Activated T-cell treated with anti-CD3 and anti-CD28 coated beads for 24 hours (primary cell): Measurements from ENCODE around the gene CAMKV.
A peak's percentile ranks its signal among the peaks of the same experiment; 100 is the strongest.

Experiments used
- DNase-seq: peaks from one replicate; pipeline ENCODE4 v3.0.0-alpha.2; 2020; ENCODE audit warnings: low read depth

CAMKV gene

DNA sequence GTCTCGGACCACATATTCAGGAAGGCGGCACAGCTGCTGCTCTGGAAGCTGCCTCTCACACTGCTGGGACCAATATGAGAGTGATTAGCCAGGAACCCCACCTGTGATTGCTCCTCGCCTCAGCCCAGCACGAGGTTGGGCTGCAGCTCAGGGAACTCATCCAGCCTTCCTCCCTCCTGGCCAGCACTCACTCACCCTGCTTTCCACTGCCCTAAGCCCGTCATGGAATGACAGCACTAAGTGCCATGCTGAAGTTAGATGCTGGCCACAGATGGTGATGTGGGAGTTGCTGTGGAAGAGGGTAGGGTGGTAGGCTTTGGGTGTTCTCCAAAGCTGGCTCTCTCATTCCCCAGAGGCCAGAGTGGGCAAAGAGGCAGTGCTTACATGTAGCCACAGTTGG, 26.6 kb upstream of the CAMKV start:
- no peak for DNase-seq

DNA sequence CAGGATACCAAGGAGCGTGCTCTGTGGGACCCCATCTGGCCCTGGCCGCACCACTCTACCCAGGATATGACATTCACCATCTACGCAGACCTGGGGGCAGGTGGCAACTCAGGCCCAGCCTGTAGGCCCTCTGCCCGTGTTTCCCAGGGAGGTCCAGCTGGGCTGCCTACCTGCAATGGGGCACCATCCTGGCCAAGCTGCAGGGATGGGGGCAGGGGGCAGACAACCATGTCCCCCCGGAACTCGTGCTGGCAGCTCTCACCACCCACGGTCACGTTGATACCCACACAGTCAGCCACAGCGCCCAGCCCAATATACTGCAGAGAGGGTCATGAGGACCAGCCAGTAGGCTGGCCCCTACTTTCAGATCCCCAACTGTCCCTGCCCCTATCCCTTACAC, 26.1 kb upstream of the CAMKV start:
- no peak for DNase-seq

DNA sequence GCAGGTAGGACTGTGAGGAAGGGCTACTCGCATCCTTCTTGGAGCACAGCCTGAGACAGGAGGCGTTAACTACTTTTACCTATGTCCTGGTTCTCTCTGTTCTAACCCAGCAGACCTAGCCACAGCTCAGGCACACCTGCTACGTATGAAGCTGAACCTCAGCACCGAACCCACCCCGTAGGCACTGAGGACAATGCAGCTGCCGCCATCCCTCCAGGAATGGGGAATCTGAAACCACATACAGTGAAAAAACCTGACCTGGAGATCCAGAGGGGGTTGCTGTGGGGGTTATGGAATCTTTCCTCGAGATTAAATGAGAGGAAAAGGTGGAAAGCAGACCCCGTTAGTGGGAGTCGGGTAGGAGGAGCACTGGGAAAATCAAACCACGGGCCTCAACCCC, 19.6 kb upstream of the CAMKV start:
- no peak for DNase-seq

DNA sequence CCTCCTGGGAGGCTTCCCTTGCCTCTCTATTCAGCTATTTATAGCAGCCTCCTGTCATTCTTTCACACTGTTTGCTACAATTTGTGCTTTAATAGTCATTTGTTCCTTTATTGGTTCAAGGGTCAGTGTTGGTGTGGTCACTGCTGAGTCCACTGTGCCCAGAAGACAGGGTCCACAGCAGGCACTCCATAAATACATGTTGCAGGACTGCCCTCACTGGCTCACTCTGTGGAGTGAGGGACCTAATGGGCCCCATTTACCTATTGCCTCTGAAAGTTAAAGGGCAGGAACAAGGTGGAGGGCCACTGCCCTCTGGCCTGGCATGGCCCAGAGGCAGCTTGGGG, 17.2 kb upstream of the CAMKV start:
- DNase-seq, result no peak

DNA sequence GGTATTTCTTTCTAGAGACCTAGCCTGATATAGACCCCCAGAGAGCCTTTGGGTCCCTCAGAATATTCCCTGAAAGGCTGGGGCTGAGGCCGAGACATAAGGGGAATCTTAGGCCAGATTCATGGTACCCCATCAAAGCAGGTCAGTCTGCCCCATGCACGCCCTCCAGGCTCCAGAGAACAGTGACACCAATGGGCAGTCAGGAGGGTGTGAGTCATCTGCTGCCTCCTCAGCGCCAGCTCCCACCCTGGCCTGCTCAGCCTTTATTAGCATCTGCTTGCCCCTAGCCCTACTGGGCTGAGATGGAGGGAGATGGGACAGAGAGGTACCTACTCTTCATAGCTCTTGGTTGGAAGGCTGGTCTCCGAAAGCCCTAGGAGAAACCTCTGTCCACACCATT, 14.3 kb upstream of the CAMKV start:
- no peak for DNase-seq

DNA sequence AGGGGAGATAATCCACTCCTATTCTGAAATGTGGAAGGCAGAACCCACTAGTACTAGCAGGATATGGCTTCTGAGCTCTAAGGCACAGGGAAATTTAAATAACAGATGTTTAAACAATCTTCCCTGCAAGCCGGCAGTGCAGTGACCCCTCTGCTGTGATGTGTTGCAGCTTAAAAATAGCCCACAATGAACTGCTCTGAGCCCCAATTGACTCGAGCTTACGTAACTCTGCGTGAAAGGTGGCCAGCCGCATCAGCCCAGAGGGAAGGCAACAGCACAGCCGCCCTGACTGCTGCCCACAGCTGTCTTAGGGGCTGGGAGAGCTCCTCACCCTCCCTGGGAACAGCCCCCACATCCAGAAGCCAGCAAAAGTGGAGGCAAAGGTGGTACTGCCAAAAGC, 12.5 kb upstream of the CAMKV start:
- no peak for DNase-seq

DNA sequence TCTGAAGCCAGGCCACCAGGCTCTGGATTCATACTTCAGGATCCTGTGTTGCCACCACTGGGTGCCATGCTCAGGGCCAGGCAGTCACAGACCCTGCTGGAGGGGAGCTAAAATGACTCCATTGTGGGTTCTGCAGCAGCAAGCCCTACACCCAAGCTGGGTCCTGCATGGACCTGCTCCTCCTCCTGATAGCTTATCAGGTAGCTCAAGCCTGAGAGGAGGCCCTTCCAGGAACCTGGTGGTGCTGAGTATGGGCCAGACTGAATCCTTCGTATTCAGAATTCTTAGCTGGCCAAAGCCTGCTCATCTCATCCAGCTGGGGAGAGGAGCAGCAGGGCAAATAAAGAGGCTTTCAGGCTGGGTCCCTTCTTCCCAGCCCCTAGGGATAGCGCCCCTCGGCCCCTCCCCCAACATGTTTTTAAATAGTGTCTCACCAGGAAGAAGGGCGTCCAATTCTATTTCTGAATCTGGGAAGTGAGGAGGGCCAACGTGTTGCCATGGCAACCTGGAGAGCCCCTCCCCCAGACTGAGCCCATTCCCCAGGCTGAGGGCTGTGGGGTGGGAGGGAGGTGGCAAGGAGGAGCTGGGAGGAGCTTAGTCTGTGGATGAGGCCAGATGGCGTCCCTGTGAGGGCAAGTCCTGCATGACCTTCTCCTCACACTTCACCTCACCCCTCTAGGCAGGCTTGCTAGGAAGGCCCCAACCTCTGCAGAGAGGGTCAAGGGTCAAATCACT, 11.0 kb upstream of the CAMKV start:
- DNase-seq, result no peak

DNA sequence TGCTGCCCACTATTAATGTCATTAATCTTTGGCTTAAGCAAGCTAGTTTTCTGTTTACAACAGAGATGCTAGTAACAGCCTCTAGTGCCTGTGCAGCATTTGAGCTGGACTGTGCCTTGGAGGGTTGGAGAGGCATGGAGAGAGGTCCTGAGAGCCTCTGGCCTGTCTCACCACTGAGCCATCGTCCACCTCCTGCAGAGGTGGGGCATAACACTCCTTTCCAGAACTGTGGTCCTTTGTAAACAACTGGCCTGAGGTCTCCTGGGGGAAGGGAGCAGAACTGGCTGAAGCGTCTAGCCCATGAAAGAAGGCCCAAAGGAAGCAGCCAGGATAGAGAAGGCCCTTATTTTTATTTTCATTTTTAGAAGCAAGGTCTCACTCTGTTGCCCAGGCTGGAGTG, 10.0 kb upstream of the CAMKV start:
- no peak for DNase-seq

DNA sequence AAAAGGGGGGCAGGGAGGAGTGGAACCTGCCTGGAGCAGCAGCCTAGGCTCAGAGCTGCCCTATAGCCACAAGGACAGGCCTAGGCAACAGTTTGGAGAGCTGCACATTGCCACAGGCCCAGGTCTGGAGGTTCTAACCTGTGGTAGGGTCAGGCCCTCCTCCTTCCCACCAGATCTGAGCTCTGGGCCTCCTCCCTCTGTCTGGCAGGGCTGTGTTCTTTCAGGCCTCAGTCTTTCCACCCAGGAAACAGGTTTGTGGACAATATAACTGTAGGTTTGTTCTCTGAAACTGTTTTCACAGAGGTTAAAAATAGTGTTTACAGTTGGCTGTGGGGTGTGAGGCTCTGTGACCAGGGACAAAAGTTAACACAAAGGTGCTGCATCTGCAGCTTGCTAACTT, 9.0 kb upstream of the CAMKV start:
- DNase-seq, result no peak

DNA sequence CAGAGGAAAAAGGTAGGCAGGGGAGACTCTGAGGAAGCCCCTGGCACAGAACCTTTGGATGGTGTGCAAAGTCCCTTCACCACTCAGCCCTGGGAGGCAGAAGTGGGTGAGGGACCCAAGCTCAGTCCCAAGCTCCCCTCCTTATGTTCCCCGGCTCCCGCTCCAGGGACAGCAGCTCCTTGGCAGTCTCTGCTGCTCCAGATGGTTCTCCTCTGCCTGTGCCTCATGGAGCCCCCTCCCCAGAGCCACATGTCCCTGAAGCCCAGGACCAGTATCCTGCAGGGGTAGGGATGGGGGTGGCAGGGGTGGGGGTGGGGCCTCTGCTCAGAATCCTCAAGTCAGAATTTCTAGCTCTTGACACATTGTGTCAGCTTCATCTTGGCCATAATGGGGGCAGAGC, 8.0 kb upstream of the CAMKV start:
- DNase-seq, result no peak

DNA sequence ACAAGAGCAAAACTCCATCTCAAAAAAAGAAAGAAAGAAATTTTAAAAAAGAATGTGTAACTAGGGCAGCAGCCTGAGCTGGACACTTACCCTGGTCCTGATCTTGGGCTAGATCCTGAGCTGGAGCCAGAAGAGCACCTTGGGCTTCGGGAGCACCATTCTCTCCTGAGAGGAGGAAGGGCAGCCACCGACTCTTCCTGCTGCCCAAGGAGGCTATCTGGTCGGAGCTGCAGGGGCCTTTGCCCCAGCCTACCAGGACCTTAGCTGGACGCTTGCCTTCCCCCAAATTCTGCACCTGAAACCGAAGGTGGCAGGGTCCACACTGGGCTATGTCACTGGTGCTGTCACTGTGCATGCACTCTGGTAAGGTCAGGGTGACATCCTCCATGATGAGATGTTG, 6.9 kb upstream of the CAMKV start:
- no peak for DNase-seq

DNA sequence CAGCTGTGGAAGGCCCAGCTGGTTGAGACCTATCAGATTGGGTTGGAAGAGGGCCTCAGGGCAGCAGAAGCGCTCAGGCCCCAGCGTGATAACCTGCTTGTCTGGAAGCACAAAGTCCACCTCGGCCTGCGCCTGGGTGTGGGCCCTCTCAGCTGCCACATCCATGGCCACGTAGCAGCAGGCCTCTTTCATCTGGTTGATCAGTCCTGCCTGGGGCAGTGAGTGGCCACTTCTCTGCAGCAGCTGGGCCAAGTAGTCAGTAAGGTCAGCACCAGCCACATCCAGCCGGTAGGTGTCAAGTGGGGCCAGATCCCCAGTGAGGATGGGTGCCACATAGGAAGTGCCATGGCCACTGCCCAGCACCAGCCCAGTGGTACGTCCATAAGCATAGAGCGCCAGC, 3.9 kb upstream of the CAMKV start:
- DNase-seq, result no peak

DNA sequence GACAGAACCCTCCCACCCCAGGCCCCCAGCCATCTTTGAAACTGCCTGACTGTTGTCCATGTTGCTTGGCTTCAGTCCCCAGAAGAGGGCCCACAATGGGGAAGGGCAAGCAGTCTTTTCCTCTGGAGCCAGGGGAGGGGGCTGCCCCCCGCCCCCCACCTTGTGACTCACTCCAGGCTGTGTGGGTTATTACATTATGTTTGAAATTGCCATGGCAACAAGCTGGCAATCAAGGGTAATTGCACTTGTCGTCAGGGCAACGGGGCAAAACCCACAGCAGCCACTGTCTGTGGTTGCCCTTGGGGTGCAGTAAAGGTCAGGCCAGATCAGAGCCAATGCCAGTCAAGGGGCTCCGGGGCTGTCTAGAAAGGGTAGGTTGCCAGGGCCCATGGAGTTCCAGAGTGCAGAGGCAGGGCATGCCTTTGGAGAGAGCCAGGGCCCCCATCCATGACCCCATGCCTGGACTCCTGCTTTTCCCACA, 3.1 kb upstream of the CAMKV start:
- DNase-seq, result no peak

DNA sequence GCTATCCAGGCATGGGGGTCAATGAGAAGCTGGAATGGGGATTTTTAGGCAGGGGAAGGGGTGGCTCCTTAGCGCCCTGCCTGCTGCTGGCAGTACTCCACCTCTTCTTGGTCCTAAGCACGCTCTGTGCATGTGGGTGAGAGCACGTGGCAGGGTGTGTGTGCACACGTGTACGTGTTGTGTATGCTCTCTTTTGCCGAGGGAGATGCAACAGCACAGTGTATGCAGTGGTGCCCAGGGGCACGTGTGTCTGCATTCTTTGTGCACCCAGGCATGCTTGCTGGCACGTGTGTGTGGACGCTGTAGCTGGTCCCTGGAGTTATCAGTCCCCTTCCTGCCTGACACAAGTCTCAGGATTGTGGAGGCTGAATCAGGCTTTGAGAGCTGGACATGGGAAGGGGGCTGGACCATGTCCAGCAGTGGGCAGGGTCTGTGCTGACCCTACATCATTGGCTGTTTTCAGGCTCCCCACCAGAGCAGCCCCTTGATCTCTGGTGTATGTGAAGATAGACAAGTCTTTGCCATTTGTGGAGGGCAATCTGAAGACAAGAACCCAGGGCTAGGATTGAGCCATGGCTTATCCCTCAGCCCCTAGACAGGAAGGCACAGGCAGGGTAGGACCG, 1.9 kb upstream of the CAMKV start:
- DNase-seq, result no peak

DNA sequence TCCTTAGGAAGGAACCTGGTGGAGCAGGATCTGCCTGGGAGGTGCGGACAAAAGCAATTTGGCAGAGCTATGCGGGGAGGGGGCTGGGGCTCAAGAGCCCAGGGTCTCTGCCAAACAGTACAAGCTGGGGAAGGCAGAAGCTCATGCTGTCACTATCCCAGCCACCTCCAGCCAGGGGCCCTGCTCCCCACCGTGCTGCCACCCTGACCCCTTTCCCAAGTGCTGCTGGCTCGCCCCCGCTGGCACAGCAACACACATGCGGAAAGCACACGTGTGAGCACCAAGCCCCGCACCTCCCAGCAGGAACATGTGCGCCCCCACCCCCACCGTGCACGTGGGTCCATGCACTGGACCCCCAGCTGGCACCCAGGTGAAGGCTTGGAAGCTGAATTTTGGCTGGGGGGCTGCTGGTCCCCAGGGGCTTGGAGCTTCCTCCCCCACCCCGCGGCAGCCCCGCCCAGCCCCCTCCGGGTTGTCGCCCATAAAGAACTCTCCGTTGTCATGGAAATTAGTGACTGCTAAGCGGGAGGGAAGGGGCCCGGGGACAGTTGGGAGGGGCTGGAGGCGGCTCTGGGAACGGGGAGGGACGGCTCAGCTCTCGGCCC, 742 bp downstream of the CAMKV start:
- DNase-seq, result no peak

DNA sequence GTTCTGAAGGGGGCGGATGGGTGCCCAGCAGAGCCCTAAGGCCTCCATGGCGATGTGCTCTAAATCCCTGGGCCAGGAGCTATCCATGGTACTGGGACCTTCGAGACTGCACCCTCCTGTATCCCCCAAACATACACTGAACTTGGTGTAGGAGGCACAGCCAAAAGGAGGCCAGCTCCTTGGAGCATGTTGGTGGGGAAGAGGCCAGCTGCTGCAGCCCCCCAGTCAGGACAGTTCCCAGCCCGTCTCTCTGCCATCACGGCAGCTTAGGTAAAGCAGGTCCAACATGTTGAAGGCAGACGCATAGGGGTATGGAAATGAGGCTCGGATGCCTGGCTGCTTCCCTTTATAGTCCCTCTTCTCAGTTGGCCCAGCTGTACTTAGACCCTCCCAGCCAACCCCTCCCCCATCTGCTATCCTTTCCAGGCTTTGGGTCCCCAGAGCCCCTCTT, 1.8 kb downstream of the CAMKV start:
- DNase-seq, result no peak

DNA sequence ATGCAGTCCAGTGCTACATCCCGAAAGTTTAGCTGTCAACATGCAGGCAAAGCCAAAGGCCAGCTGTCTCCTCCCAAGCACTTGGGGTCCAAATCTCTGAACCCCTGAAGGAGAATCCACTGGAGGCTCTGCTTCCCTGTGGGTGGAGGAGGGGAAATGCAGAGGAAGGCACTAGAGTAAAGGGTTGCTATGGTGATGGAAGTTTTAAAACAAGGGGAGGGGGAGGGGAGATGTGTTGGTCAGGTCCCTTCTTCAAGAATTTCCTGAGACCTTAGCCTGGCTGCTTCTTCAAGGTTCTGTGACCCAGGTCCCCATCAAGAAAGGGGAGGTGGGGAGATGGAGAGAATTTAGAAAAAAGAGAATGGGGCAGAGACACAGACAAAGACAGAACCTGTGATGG, 2.3 kb downstream of the CAMKV start:
- DNase-seq, result no peak

DNA sequence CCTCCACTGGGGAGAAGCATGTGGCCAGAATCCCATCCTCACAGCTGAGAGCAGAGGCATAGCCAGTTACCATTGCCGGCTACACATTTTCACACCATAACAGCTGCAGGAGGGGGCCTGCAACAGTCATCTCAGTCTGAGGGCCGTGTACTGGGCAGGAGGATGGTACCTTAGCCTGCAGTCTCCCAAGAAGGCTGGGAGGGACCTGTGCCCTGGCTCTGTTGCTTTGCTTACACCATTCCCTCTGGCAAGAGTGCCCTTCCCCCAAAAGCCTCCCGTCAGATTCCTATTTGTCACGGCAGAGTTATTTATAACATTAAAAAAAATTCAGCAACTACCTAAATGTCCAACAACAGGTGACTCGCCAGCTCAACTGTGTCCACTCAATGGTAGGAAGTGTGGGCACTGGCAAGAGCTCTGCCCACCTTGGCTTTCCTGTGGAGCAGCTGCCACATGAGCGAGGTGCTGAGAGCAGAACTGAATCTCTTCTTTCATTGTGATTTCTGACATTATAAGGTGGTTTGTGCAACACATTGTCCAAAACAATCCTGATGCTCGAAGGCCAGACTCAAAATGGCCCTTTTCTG, 4.4 kb downstream of the CAMKV start:
- DNase-seq, result no peak

DNA sequence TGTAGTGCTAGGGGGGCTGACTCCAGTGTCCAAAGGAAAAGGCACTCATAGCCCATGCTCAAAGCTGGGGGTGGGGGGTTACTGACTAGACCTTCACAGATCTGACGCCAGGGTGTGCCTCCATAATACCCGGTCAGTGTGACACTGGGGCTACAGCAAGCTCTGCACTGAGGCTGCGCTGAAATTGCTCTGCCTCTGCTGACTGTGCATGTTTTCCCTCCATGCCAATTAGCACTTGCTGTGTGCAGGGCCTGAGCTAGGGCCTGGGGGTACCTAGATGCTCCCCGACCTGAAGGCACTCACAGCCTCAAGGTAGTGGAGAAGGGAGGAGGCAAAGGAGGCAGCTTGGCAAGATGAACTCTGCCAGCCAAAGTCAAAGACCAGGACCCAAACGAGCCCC, 5.2 kb downstream of the CAMKV start:
- DNase-seq, result no peak

DNA sequence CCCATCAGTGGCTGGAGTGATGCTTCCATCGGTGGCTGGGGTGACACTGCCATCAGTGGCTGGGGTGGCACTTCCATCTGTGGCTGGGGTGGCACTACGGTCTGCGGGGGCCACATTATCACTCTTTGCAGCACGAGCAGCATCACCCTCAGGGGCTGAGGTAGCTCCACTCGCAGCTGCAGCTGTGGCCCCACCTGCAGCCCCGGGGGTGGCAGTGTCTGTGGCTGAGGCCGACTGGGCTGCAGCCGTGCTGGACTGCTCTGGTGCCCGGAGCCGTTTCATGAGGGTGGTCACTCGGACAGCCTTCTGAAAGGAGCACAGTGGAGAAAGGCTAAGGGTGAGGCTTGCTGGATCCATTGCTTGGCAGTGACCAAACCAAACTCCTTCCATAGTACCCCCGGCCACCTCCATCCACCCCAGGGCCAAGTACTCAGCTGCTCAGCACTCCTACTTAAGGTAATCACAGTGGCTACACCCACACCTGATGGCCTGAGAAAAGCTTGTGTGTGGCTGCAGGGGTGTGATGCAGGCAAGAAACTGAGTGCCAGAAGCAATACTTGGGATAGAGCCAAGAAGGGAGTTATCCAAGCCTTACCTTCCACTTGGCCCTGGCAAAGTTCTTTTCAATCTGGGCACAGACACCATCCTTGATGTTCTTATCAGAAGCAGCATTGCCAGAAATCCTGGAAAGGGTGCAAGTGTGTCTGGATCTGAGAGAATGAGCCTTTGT, 10.0 kb downstream of the CAMKV start:
- DNase-seq, result no peak

DNA sequence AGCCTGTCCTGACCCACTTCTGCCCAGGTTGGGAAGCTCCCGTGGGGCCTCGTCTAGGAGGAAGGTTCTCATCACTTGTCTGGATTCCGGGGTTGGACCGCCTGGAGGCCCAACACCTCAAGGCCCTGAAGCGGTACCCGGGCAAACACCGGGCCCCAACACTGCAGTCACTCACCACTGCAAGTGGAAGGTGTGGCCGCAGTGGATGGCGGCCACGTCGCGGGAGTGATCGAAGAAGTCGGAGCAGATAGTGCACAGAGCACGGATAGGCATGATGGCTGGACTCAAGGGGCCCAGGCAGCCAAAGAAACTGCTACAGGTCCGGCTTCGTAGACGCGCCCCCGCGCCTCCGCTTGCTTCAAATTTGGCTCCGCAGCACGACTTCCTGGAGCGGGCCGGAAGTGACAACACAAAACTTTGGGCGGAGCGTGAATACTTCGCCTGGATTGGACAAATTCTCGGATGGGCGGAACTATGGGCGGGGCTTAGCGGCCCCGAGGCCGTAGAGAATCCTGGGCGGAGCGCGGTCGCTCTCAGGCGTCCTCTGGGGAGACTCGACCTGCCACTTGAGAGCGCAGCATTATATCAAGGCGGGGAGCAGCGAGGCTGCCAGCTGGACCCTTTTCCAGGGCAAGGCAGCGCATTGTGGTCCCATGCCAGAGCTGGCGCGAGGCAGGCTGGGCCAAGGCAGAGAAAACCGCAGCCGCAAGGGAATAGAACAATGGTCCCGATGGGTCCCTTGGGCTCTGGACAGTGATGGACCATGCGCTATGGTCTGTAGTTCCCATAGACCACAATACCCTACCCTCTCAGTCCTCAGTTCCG, 13.3 kb downstream of the CAMKV start, which contains the start of gene TRAIP:
TRAIP (minus strand) TSS at position 384 of the 825 bp plus-strand sequence; CDS start at position 273, 111 bp downstream.
- peak; percentile 90 for DNase-seq

DNA sequence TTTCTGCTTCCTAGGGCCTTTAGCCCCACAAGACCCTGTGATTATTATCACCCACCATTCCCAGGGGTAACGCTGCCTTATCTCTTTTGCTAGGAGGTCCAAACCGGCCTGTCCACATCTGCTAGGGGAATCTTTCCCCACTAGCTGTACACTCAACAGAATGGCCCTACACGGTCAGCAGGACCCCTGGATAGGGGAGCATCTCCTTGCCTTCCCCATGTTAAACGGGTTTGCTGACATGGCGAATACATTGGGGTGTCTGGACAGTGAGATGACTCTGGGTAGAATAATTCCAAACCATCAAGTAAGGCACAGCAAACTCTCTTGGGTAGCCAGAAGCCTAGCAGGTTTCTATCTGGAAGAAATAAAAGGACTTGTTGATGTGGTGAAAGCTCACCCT, 14.0 kb downstream of the CAMKV start:
- no peak for DNase-seq
